Tibial artery (tissue), 4 donors: ENCODE measurements around the gene TANK.

Experiments
- DNase-seq, 2 donors: peaks; one replicate each; pipeline ENCODE4 v3.0.0-alpha.2; 2019
- H3K27ac ChIP-seq, 2 donors: fragments of 200-600 bp; sonication (generic) in 1 of 2; 1 replicate in 1 of 2; 2 replicates in 1 of 2; pipeline ENCODE4 v1.5.1; 2018 to 2019; ENCODE audit warnings: mild to moderate bottlenecking in 1 of 2
- H3K27me3 ChIP-seq, 2 donors: fragments of 200-600 bp; sonication (generic) in 1 of 2; one replicate each; pipeline versions ENCODE4 v1.5.1 to v1.6.0; 2016 to 2019
- H3K36me3 ChIP-seq, 3 donors: fragments of 200-600 bp; sonication (generic) in 2 of 3; one replicate each; pipeline ENCODE4 v1.5.1; 2016 to 2019; ENCODE audit warnings: mild to moderate bottlenecking in 2 of 3
- H3K4me1 ChIP-seq, 4 donors: fragments of 200-600 bp; sonication (generic) in 2 of 4; 1 replicate in 3 of 4; 2 replicates in 1 of 4; pipeline ENCODE4 v1.5.1; 2016 to 2019
- H3K4me3 ChIP-seq, 2 donors: fragments of 200-600 bp; sonication (generic) in 1 of 2; 1 replicate in 1 of 2; 2 replicates in 1 of 2; pipeline ENCODE4 v1.5.1; 2018 to 2019; ENCODE audit warnings: mild to moderate bottlenecking in 2 of 2
- H3K9me3 ChIP-seq, 3 donors: fragments of 200-600 bp; sonication (generic) in 1 of 3; one replicate each; pipeline ENCODE4 v1.5.1; 2016 to 2019
- CTCF ChIP-seq, 2 experiments: fragments of 200-600 bp in 1 of 2; fragments of 450-650 bp in 1 of 2; IDR thresholded peaks; one replicate each; pipeline ENCODE4 v1.5.1; 2017 to 2019; ENCODE audit warnings: antibody characterized with exemption in 2 of 2, mild to moderate bottlenecking in 1 of 2, moderate library complexity in 1 of 2
- intact Hi-C: fragments of 100-400 bp; cut with DNase I; formaldehyde crosslinking; loops from one replicate; pipeline ENCODE4 v1.15.0; 2023; ENCODE audit warnings: low total_unique reads

The TANK gene

GRCh38 chr2:161158882-161159281 lies 1.3 kb upstream of the TANK start:
- Histone ChIP-seq H3K4me1 (peaks cover 0 to 33% (median 6%) of the 10 kb centered on the region in 4 donors), H3K4me3 (no peak overlapping the region), H3K36me3 (peaks cover 9 to 11% (median 11%) of the 10 kb centered on the region in 3 donors), H3K27me3 (no peaks in the 10 kb centered on the region), H3K27ac (peak overlapping the region in 1 of 2 donors; percentile 86), H3K9me3 (no peaks in the 10 kb centered on the region)
- DNase-seq = no peak
- TF ChIP-seq CTCF (IDR thresholded peaks at IDR 0.05) = no peak
- intact Hi-C loops = no loop called here

GRCh38 chr2:161159456-161160225 lies 587 bp upstream of the TANK start:
- no peak for TF ChIP-seq CTCF (IDR thresholded peaks at IDR 0.05)
- peak overlapping the region; percentile 86 to 91 for H3K27ac ChIP-seq
- H3K4me3 ChIP-seq = peak overlapping the region; percentile 64 to 88
- no peak for DNase-seq
- H3K36me3 ChIP-seq = peaks cover 10 to 16% (median 13%) of the 10 kb centered on the region in 3 donors
- H3K4me1 ChIP-seq = peaks cover 0 to 40% (median 6%) of the 10 kb centered on the region in 4 donors
- no peaks in the 10 kb centered on the region for H3K9me3 ChIP-seq
- intact Hi-C loops = no loop called here
- no peaks in the 10 kb centered on the region for H3K27me3 ChIP-seq

GRCh38 chr2:161161074-161161706 lies 962 bp downstream of the TANK start:
- H3K9me3 ChIP-seq = no peaks in the 10 kb centered on the region
- H3K36me3 ChIP-seq = peaks cover 10 to 16% (median 13%) of the 10 kb centered on the region in 3 donors
- intact Hi-C loops = no loop called here
- no peaks in the 10 kb centered on the region for H3K27me3 ChIP-seq
- no peak for DNase-seq
- peak overlapping the region; percentile 86 to 91 for H3K27ac ChIP-seq
- peaks cover 0 to 56% (median 16%) of the 10 kb centered on the region in 4 donors for H3K4me1 ChIP-seq
- peak overlapping the region; percentile 64 to 88 for H3K4me3 ChIP-seq
- no peak for TF ChIP-seq CTCF (IDR thresholded peaks at IDR 0.05)

GRCh38 chr2:161163440-161163839 lies 3.2 kb downstream of the TANK start:
- peaks cover 10 to 23% (median 19%) of the 10 kb centered on the region in 3 donors for H3K36me3 ChIP-seq
- peaks cover 0 to 66% (median 19%) of the 10 kb centered on the region in 4 donors for H3K4me1 ChIP-seq

GRCh38 chr2:161164161-161164560 lies 3.9 kb downstream of the TANK start:
- DNase-seq = no peak
- no peaks in the 10 kb centered on the region for H3K27me3 ChIP-seq
- no peak for TF ChIP-seq CTCF (IDR thresholded peaks at IDR 0.05)
- H3K4me1 ChIP-seq = peaks cover 0 to 74% (median 19%) of the 10 kb centered on the region in 4 donors
- H3K4me3 ChIP-seq = no peak overlapping the region
- H3K27ac ChIP-seq = no peak overlapping the region
- intact Hi-C loops = no loop called here
- H3K9me3 ChIP-seq = no peaks in the 10 kb centered on the region
- H3K36me3 ChIP-seq = peaks cover 10 to 23% (median 19%) of the 10 kb centered on the region in 3 donors

More at GRCh38 chr2:161163440-161163839, 3.2 kb downstream of the TANK start:
- Histone ChIP-seq H3K9me3 (no peaks in the 10 kb centered on the region), H3K27me3 (no peaks in the 10 kb centered on the region), H3K27ac (no peak overlapping the region), H3K4me3 (no peak overlapping the region)
- DNase-seq = no peak
- intact Hi-C loops = no loop called here
- no peak for TF ChIP-seq CTCF (IDR thresholded peaks at IDR 0.05)
